Measurements from ENCODE around the gene WTIP. TPM values are rescaled to one million over a fixed set of nuclear protein-coding genes. Genes with fewer than 3 reads are reported as not detected.

Gene WTIP
- total and polyA plus RNA-seq, 2 of the 13 experiments (the other 11 are each of a cell fraction or from before 2014, with no cell fraction given), result 15.0 to 18.1 TPM

GRCh38 chr19:34503531-34504272, 22.1 kb downstream of the WTIP start (continued):
- no peak; the same call in 1 of the 2 replicates for TF ChIP-seq PATZ1 (CRISPR knock-in tag; IDR thresholded peaks at IDR 0.05)
- no peak for TF ChIP-seq ZNF235 (CRISPR knock-in tag; IDR thresholded peaks at IDR 0.05; ENCODE audit: borderline replicate concordance)
- TF ChIP-seq AGO2 (optimal IDR thresholded peaks at IDR 0.05; ENCODE audit: low read depth, low read length), result no peak
- peak; percentile 64 for TF ChIP-seq SKI (IDR thresholded peaks at IDR 0.05; ENCODE audit: partially characterized antibody)
- TF ChIP-seq HNRNPUL1 (IDR thresholded peaks at IDR 0.05; ENCODE audit: low read depth, low read length), result no peak
- TF ChIP-seq ZBTB7A (CRISPR knock-in tag; IDR thresholded peaks at IDR 0.05), result no peak; the same call in 1 of the 2 replicates
- no peak for TF ChIP-seq ZNF232 (CRISPR knock-in tag; IDR thresholded peaks at IDR 0.05; ENCODE audit: borderline replicate concordance)
- no peak for TF ChIP-seq MTF1 (CRISPR knock-in tag; IDR thresholded peaks at IDR 0.05)
- peak; percentile 99 for TF ChIP-seq ZNF263 (CRISPR knock-in tag; IDR thresholded peaks at IDR 0.05)
- TF ChIP-seq NPAS2 (CRISPR knock-in tag; IDR thresholded peaks at IDR 0.05; ENCODE audit: borderline replicate concordance), result no peak
- TF ChIP-seq, protein P1, sequence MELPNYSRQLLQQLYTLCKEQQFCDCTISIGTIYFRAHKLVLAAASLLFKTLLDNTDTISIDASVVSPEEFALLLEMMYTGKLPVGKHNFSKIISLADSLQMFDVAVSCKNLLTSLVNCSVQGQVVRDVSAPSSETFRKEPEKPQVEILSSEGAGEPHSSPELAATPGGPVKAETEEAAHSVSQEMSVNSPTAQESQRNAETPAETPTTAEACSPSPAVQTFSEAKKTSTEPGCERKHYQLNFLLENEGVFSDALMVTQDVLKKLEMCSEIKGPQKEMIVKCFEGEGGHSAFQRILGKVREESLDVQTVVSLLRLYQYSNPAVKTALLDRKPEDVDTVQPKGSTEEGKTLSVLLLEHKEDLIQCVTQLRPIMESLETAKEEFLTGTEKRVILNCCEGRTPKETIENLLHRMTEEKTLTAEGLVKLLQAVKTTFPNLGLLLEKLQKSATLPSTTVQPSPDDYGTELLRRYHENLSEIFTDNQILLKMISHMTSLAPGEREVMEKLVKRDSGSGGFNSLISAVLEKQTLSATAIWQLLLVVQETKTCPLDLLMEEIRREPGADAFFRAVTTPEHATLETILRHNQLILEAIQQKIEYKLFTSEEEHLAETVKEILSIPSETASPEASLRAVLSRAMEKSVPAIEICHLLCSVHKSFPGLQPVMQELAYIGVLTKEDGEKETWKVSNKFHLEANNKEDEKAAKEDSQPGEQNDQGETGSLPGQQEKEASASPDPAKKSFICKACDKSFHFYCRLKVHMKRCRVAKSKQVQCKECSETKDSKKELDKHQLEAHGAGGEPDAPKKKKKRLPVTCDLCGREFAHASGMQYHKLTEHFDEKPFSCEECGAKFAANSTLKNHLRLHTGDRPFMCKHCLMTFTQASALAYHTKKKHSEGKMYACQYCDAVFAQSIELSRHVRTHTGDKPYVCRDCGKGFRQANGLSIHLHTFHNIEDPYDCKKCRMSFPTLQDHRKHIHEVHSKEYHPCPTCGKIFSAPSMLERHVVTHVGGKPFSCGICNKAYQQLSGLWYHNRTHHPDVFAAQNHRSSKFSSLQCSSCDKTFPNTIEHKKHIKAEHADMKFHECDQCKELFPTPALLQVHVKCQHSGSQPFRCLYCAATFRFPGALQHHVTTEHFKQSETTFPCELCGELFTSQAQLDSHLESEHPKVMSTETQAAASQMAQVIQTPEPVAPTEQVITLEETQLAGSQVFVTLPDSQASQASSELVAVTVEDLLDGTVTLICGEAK (IDR thresholded peaks at IDR 0.05), result no peak
- TF ChIP-seq, protein P1 (CRISPR knock-in tag; IDR thresholded peaks at IDR 0.05), result no peak
- no peak for TF ChIP-seq HMG20B (CRISPR knock-in tag; conservative IDR thresholded peaks at IDR 0.05)
- peak; percentile 68; the same call in 1 of the 2 replicates for TF ChIP-seq HOXA3 (CRISPR knock-in tag; IDR thresholded peaks at IDR 0.05)
- TF ChIP-seq, protein P2, sequence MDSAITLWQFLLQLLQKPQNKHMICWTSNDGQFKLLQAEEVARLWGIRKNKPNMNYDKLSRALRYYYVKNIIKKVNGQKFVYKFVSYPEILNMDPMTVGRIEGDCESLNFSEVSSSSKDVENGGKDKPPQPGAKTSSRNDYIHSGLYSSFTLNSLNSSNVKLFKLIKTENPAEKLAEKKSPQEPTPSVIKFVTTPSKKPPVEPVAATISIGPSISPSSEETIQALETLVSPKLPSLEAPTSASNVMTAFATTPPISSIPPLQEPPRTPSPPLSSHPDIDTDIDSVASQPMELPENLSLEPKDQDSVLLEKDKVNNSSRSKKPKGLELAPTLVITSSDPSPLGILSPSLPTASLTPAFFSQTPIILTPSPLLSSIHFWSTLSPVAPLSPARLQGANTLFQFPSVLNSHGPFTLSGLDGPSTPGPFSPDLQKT (CRISPR knock-in tag; IDR thresholded peaks at IDR 0.05; ENCODE audit: borderline replicate concordance), result no peak
- no peak for TF ChIP-seq FIP1L1 (IDR thresholded peaks at IDR 0.05; ENCODE audit: borderline replicate concordance, insufficient read depth, low read depth, low read length)
- TF ChIP-seq MAFF (IDR thresholded peaks at IDR 0.05; ENCODE audit: low read depth, low read length), result no peak
- no peak for TF ChIP-seq SUZ12 (IDR thresholded peaks at IDR 0.05; ENCODE audit: low read depth, low read length)
